Measurements from ENCODE around the gene ANKRD17.

Gene ANKRD17

DNA sequence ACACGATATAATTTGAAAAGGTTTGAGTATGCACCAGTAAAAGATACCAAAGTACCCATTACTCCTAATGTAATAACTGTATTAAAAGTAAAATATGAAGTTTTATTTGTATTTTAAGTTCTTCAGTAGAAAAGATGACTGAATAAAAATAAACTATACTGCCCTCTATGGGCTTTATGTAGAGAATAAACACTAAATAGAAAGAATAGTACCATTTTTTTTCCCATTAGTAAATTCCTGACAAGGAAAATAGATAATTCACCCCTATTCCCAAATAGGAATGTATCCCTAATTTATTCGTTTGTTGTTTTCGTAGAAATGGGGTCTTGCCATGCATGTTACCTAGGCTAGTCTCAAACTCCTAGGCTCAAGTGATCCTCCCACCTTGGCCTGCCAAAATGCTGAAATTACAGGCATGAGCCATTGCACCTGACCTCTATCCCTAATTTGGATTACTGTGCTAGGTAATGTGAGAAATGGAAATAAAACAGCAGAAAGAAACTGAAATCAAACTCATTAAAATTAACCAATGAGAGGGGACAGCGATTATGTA is 115.5 kb downstream of the ANKRD17 start:
- H3K79me2 ChIP-seq (ENCODE audit: insufficient read depth, low read length), result no peaks in the 10 kb centered on the region
- H3K9ac ChIP-seq (ENCODE audit: low read length), result no peak overlapping the region
- H3K4me3 ChIP-seq (ENCODE audit: low read depth, low read length, poor library complexity, severe bottlenecking), result no peak overlapping the region
- no peak overlapping the region for H3K27ac ChIP-seq (ENCODE audit: low read depth, low read length, poor library complexity, severe bottlenecking)
- H3K4me2 ChIP-seq (ENCODE audit: low read length), result no peak overlapping the region
- no peaks in the 10 kb centered on the region for H3K9me2 ChIP-seq (ENCODE audit: low read depth, low read length)
- H2AFZ ChIP-seq (ENCODE audit: low read length), result no peak overlapping the region
- H4K20me1 ChIP-seq (ENCODE audit: insufficient read depth, low read length), result no peaks in the 10 kb centered on the region
- no peaks in the 10 kb centered on the region for H3K9me3 ChIP-seq (ENCODE audit: low read length)
- no peaks in the 10 kb centered on the region for H3K4me1 ChIP-seq (ENCODE audit: insufficient read depth, low read length, severe bottlenecking)
- no peaks in the 10 kb centered on the region for H3F3A ChIP-seq (ENCODE audit: insufficient read depth, low read length)
- H3K27me3 ChIP-seq (ENCODE audit: insufficient read depth, low read length), result no peaks in the 10 kb centered on the region
- no peak; the same call in 1 of the 2 replicates for TF ChIP-seq CTCF (IDR thresholded peaks at IDR 0.05; ENCODE audit: low read length)
- TF ChIP-seq EZH2 (IDR thresholded peaks at IDR 0.05; ENCODE audit: borderline replicate concordance, low read length), result no peak
- H3K36me3 ChIP-seq (ENCODE audit: insufficient read depth, low read length), result peaks cover 93% of the 10 kb centered on the region

GRCh38 chr4:73139991-73140390 is 118.6 kb downstream of the ANKRD17 start:
- Histone ChIP-seq H3K36me3 (ENCODE audit: insufficient read depth, low read length) (peaks cover 97% of the 10 kb centered on the region), H3K4me2 (ENCODE audit: low read length) (no peak overlapping the region), H3K27ac (ENCODE audit: low read depth, low read length, poor library complexity, severe bottlenecking) (no peak overlapping the region), H2AFZ (ENCODE audit: low read length) (no peak overlapping the region), H3K27me3 (ENCODE audit: insufficient read depth, low read length) (no peaks in the 10 kb centered on the region), H3K79me2 (ENCODE audit: insufficient read depth, low read length) (no peaks in the 10 kb centered on the region), H3K4me1 (ENCODE audit: insufficient read depth, low read length, severe bottlenecking) (no peaks in the 10 kb centered on the region), H3K9me2 (ENCODE audit: low read depth, low read length) (no peaks in the 10 kb centered on the region), H3F3A (ENCODE audit: insufficient read depth, low read length) (no peaks in the 10 kb centered on the region), H3K9ac (ENCODE audit: low read length) (no peak overlapping the region), H4K20me1 (ENCODE audit: insufficient read depth, low read length) (no peaks in the 10 kb centered on the region), H3K9me3 (ENCODE audit: low read length) (no peaks in the 10 kb centered on the region), H3K4me3 (ENCODE audit: low read depth, low read length, poor library complexity, severe bottlenecking) (no peak overlapping the region)
- TF ChIP-seq EZH2 (IDR thresholded peaks at IDR 0.05; ENCODE audit: borderline replicate concordance, low read length), result no peak
- no peak for TF ChIP-seq CTCF (IDR thresholded peaks at IDR 0.05; ENCODE audit: low read length)

DNA sequence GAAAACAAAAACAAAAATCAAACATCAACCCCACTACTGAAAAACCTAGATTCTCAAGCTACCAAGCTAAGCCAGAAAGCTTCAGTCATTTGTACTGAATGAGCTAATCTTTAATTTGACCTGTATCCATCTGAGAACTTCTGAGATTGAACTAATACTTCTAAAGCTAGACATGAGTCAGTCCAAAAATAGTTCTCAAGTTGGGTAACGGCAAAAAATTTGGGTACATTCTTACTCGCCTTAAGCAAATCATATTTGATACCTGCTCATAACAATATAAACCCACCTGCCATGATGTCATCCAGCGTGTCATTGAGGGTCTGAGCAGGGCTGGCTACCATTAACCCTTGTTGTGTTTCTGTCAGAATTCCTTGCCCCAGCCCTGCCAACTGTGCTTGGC is 119.4 kb downstream of the ANKRD17 start:
- Histone ChIP-seq H3K27me3 (ENCODE audit: insufficient read depth, low read length) (no peaks in the 10 kb centered on the region), H3K36me3 (ENCODE audit: insufficient read depth, low read length) (peaks cover 96% of the 10 kb centered on the region), H3K9ac (ENCODE audit: low read length) (no peak overlapping the region), H3K4me1 (ENCODE audit: insufficient read depth, low read length, severe bottlenecking) (no peaks in the 10 kb centered on the region), H3K27ac (ENCODE audit: low read depth, low read length, poor library complexity, severe bottlenecking) (no peak overlapping the region), H3K4me2 (ENCODE audit: low read length) (no peak overlapping the region), H3F3A (ENCODE audit: insufficient read depth, low read length) (no peaks in the 10 kb centered on the region), H3K79me2 (ENCODE audit: insufficient read depth, low read length) (no peaks in the 10 kb centered on the region), H3K4me3 (ENCODE audit: low read depth, low read length, poor library complexity, severe bottlenecking) (no peak overlapping the region), H2AFZ (ENCODE audit: low read length) (no peak overlapping the region), H3K9me2 (ENCODE audit: low read depth, low read length) (no peaks in the 10 kb centered on the region), H4K20me1 (ENCODE audit: insufficient read depth, low read length) (no peaks in the 10 kb centered on the region), H3K9me3 (ENCODE audit: low read length) (no peaks in the 10 kb centered on the region)
- TF ChIP-seq EZH2 (IDR thresholded peaks at IDR 0.05; ENCODE audit: borderline replicate concordance, low read length), result no peak
- TF ChIP-seq CTCF (IDR thresholded peaks at IDR 0.05; ENCODE audit: low read length), result no peak

All from OCI-LY1 (cell line).